ENCODE data around the gene CES3. TPM values are rescaled to one million over a fixed set of nuclear protein-coding genes. Genes with fewer than 3 reads are reported as not detected.
A peak's percentile ranks its signal among the peaks of the same experiment; 100 is the strongest.

Gene CES3
- total and polyA plus RNA-seq, 11 donors = 0.08 to 1.7 (median 0.88) TPM

DNA sequence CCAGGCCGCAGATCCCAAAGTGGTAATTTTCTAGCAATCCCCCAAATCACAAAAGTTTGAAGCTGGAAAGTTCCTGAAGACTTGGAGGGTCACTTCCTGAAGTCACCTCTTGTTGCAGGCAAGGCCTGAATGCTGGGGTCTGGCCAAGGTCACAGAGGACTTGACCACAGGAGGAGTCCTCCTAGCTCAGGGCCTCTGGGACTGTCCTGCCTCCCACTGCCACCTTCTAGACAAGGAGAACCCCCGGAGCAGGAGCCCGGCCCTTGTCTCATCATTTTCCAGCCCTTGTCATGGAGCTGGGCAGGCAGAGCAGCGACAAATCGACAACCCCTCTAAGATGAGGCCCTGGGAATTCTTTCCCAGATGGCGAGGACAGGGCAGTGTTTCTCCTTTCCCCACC, 42.7 kb upstream of the CES3 start:
- H3K27me3 ChIP-seq = peaks cover 0 to 10% (median 0%) of the 10 kb centered on the region in 9 donors
- H3K36me3 ChIP-seq = peaks cover 0 to 14% (median 0%) of the 10 kb centered on the region in 9 donors
- WGBS, 4 donors = 78 to 92% (median 87%) methylated on average over 5 to 6 of the region's 6 CpGs
- H3K27ac ChIP-seq = peak overlapping the region in 4 of 12 donors; percentile 86 to 98 (median 97)
- ATAC-seq (no peak), DNase-seq (no peak)
- H3K4me1 ChIP-seq = peaks cover 0 to 42% (median 20%) of the 10 kb centered on the region in 12 donors
- no peaks in the 10 kb centered on the region for H3K9me3 ChIP-seq
- intact Hi-C loops (cut with DNase I) = no loop called here
- TF ChIP-seq POLR2A (IDR thresholded peaks at IDR 0.05) (no peak), CTCF (IDR thresholded peaks at IDR 0.05) (no peak)
- H3K4me3 ChIP-seq = no peak overlapping the region

GRCh38 chr16:66918803-66919568, 42.1 kb upstream of the CES3 start, which contains the start of gene CDH16:
CDH16 (minus strand) TSS chr16:66918885; CDS start chr16:66918065, 820 bp downstream.
- peak in 3 of 4 donors; percentile 6 to 18 (median 7) for ATAC-seq
- Histone ChIP-seq H3K27ac (peak within 1 kb of the TSS; percentile 63 to 99 (median 92)), H3K9me3 (no peaks in the 10 kb centered on the region), H3K4me1 (peaks cover 0 to 49% (median 21%) of the 10 kb centered on the region in 12 donors), H3K27me3 (peaks cover 0 to 16% (median 0%) of the 10 kb centered on the region in 9 donors), H3K36me3 (peaks cover 0 to 19% (median 0%) of the 10 kb centered on the region in 9 donors), H3K4me3 (no peak within 1 kb of the TSS)
- intact Hi-C loops (cut with DNase I) = no loop called here
- TF ChIP-seq CTCF (IDR thresholded peaks at IDR 0.05) = no peak
- TF ChIP-seq POLR2A (IDR thresholded peaks at IDR 0.05) = no peak
- WGBS, 4 donors = 51 to 64% (median 62%) methylated on average over 5 to 7 of the region's 7 CpGs
- DNase-seq = no peak

DNA sequence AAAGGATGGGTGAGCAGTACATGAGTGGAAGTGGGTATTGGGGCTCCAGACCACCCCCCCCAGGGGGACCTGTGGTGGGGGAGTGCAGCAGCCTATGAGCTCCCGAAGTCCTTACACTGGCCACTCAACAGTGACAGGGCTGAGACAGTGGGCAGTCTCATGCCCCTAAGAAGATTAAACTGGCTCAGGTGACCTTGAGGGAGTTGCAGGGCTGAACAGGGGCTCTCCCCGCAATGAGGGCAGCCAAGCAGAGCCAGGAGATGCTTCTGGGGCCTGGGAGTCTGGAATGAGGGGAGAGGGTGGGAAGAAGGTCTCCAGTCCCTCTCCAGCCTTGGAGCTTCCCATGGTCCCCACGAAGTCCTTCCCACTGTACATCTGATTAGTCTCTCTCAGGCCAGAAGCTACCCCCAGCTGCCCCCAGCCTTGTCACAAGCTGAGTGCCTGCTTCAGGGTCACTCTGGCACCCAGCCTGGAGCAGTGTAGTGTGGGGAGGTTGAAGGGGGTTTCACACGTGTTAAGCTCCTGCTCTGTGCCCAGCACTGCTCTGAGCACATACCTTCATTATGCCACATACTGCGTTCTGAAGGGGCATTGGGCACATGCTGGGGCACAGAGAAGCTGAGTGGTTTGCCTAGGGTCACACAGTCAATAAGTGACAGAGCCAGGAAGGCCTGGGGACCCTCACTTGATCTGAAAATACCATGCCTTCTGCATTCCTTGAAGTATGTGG, 41.3 kb upstream of the CES3 start:
- intact Hi-C loops (cut with DNase I) = no loop called here
- WGBS, 4 donors = 46 to 51% (median 48%) methylated on average over 4 to 5 of the region's 5 CpGs
- ATAC-seq = peak in 3 of 4 donors; percentile 0 to 10 (median 4)

More for the DNA sequence above, 41.3 kb upstream of the CES3 start:
- Histone ChIP-seq H3K27me3 (peaks cover 0 to 24% (median 0%) of the 10 kb centered on the region in 9 donors), H3K4me3 (no peak overlapping the region), H3K27ac (peak overlapping the region; percentile 63 to 99 (median 92)), H3K4me1 (peaks cover 0 to 49% (median 21%) of the 10 kb centered on the region in 12 donors), H3K9me3 (no peaks in the 10 kb centered on the region), H3K36me3 (peaks cover 0 to 23% (median 0%) of the 10 kb centered on the region in 9 donors)
- no peak for TF ChIP-seq CTCF (IDR thresholded peaks at IDR 0.05)
- no peak for TF ChIP-seq POLR2A (IDR thresholded peaks at IDR 0.05)
- no peak for DNase-seq
